ENCODE measurements around the gene SNX8. TPM values are rescaled to one million over a fixed set of nuclear protein-coding genes. Genes with fewer than 3 reads are reported as not detected.
"Not testable (repeated sequence)": the region's sequence is repeated elsewhere in the genome, so short reads cannot be mapped to it uniquely, and the experiment has no call there.

The SNX8 gene, protein sequence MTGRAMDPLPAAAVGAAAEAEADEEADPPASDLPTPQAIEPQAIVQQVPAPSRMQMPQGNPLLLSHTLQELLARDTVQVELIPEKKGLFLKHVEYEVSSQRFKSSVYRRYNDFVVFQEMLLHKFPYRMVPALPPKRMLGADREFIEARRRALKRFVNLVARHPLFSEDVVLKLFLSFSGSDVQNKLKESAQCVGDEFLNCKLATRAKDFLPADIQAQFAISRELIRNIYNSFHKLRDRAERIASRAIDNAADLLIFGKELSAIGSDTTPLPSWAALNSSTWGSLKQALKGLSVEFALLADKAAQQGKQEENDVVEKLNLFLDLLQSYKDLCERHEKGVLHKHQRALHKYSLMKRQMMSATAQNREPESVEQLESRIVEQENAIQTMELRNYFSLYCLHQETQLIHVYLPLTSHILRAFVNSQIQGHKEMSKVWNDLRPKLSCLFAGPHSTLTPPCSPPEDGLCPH
- total RNA-seq, result 5.7 TPM

DNA sequence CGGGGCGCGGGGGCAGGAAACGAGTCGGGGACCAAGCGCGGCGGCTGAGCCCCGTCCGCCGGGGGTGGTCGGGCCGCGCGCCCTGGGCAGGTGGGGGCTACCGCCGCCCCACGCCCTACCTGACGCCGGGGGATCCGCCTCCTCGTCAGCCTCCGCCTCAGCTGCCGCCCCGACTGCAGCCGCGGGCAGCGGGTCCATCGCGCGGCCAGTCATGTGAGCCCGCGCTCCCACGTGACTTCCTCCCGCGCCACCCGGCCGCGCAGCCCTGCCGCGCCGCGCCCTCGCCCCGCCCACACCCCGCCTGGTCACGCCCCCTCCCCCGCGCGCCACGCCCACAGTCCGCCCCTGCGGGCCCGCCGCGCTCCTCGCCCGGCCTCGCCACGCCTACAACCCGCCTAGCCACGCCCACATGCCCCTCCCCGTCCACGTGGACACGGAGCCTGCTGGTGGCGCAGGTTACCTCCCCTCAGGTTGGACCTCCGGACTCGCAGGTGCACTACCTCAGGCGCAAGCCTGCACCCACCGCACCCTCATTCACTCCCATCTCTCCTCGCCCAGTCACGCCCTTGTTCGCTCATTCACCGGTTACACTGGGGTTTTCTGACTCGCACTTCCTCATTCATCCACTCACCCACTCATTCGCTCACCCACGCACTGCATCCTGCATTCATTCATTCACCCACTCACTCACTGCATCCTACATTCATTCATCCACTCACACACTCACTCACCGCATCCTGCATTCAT is at the start of gene SNX8:
Gene SNX8 (minus strand): TSS at position 233 of the 747 bp plus-strand sequence. CDS start 20 bp downstream, at position 213.
- DNase-seq (ENCODE audit: low read depth in 2 of 3, low spot score in 2 of 3), result peak; percentile 83 to 94 (median 86)

DNA sequence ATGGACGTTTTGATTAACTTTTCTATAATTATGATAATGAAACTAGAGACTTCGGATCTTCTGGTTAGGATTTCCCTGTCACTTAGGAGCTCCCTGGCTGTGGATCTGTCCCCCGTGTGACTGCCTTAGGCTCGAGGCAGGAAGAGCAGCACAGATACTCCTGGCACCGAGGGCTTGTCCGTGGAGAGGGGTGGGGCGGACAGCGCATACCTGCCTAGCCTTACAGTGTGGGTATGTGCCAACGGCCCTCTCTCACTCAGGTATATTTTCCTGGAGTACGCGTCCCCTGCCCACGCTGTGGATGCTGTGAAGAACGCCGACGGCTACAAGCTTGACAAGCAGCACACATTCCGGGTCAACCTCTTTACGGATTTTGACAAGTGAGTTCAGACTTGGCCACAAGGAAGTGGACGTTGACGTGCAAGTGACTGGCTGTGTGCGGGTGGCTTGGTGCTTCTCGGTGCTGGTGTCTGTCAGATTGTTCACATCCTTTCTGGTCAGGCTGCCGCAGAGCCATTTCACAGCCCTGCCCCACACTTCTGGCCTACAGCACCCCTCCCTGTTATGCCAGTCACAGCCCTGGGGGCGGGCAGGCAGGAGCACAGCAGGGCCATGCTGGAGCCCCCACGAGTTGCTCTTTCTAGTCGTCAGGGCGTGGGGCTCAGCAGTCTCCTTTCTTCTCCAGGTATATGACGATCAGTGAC is 48.3 kb upstream of the SNX8 start:
- DNase-seq (ENCODE audit: low read depth in 2 of 3, low spot score in 2 of 3), result no peak

DNA sequence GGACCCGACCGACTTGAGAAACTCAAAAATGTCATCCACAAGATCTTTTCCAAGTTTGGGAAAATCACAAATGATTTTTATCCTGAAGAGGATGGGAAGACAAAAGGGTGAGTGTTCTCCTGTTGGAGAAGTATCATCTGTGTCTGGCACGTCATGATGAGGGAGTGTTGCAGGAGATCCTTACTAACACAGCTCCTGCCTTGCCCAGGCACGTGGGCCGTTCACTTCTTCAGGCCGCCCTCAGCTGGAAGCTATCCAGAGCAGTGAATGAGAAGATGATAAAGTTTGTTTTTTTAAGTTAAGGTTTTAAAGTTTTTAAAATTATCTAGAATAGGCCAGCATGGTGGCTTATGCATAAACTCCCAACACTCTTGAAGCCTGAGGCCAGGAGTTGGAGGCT is 46.6 kb upstream of the SNX8 start:
- DNase-seq (ENCODE audit: low read depth in 2 of 3, low spot score in 2 of 3), result no peak

DNA sequence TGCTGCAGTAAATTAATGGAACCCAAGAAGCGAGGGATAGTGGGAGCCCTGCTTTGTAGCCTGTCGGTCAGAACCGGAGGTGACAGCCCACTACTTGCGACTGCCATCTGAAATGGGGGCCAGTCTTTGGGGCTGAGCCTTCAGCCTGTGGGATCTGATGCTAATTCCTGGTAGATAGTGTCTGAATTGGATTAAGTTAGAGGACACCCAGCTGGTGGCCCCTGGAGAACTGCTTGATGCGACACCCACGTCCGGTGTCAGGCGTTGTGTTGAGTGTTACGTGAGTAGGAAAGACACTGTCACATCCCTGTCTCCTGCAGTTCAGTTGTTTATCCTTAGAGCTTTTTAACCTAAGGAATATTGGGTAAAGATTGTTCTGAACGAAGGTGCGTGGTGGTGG is 45.4 kb upstream of the SNX8 start:
- DNase-seq (ENCODE audit: low read depth in 2 of 3, low spot score in 2 of 3), result no peak

DNA sequence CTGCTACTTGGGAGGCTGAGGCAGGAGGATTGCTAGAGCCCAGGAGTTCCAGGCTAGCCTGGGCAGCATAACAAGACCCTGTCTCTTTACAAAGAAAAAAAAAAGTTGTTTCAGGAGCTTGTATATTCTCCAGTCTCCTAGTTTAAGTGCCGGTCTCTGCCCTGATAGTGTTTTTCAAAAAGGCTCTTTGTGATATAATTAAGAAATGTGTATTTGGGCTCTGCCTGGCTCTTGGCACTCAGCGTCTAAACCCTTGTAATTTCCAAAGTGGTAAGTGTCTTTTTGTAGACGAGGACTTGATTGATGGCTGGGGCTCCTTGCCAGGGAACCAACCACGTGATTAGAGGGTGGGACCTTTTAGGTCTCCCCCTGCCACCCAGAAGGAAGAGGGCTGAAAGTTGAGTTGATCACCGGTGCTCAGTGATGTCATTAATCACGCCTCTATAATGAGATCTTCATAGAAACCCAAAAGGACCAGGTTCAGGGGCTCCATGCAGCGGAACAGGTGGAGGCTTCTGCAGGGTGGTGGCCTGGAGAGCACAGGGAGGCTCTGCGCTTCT is 44.8 kb upstream of the SNX8 start:
- no peak for DNase-seq (ENCODE audit: low read depth in 2 of 3, low spot score in 2 of 3)

DNA sequence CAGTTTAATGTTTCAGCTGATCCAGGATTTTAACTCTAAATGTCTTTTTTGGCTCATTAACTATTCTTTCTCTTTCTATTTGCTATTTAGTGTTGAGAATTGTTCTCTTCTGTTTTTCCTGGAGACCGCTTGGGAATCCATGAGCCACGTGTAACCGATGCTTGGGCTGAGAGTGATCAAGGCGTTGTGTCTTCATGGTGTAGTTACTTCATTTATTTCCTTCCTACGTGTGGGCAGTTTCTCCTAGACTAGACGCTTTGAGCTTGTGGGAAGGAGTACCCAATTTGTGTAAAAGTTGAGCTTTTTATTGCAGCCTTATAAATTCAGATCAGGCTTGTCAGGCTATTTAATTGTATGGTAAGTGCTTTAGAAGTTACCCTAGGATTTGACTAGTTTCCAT is 43.3 kb upstream of the SNX8 start:
- DNase-seq (ENCODE audit: low read depth in 2 of 3, low spot score in 2 of 3), result no peak

DNA sequence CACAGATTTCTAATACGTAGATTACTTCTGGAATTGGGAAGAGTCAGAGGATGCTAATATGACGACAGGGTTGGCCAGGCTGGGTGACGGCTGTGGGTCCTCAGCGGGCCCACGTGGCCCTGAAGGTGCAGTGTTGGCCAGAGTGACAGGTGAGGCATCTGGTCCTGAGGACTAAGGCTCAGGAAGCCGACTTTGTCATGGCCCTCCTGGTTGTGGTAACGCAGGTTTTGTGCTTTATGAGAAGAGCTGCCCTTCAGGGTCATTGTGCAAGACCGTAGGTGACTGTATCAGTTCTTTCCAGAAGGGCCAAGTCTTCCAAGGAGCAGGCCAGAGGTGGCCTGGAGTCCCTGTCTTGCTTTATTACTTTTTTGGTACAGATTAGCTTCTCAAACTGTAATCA is 42.9 kb upstream of the SNX8 start:
- no peak for DNase-seq (ENCODE audit: low read depth in 2 of 3, low spot score in 2 of 3)

DNA sequence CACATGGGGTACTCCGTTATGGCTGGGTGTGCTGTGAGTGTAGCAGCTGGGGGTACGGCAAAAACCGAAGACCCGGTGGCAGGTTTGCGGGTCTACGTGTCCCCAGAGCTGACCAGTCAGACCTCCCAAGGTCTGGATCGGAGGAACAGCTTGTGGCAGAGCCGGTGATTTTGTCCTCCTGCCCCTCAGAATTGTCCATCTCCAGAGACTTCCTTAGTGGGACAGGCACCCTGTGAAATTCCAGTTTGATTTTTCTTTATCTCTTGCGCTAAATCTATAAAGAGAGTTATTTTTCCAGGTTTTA is 41.4 kb upstream of the SNX8 start:
- no peak for DNase-seq (ENCODE audit: low read depth in 2 of 3, low spot score in 2 of 3)

DNA sequence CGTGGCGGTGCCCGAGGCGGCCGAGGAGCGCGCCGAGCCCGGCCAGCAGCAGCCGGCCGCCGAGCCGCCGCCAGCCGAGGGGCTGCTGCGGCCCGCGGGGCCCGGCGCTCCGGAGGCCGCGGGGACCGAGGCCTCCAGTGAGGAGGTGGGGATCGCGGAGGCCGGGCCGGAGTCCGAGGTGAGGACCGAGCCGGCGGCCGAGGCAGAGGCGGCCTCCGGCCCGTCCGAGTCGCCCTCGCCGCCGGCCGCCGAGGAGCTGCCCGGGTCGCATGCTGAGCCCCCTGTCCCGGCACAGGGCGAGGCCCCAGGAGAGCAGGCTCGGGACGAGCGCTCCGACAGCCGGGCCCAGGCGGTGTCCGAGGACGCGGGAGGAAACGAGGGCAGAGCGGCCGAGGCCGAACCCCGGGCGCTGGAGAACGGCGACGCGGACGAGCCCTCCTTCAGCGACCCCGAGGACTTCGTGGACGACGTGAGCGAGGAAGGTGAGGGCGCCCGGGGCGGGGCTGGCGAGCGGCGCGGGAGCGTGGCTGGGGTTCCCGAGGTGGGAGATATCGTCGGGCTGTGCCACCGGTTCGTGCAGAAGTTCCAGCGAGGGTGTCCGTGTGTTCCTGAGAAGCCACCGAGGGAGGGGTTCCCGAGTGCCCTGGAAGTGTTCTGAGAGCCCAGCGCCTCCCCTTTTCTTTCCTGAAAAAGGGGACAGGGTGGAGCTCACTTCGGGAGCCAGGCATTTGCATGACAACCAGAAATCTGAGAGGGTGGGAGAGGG is 40.9 kb upstream of the SNX8 start:
- DNase-seq (ENCODE audit: low read depth in 2 of 3, low spot score in 2 of 3), result no peak

DNA sequence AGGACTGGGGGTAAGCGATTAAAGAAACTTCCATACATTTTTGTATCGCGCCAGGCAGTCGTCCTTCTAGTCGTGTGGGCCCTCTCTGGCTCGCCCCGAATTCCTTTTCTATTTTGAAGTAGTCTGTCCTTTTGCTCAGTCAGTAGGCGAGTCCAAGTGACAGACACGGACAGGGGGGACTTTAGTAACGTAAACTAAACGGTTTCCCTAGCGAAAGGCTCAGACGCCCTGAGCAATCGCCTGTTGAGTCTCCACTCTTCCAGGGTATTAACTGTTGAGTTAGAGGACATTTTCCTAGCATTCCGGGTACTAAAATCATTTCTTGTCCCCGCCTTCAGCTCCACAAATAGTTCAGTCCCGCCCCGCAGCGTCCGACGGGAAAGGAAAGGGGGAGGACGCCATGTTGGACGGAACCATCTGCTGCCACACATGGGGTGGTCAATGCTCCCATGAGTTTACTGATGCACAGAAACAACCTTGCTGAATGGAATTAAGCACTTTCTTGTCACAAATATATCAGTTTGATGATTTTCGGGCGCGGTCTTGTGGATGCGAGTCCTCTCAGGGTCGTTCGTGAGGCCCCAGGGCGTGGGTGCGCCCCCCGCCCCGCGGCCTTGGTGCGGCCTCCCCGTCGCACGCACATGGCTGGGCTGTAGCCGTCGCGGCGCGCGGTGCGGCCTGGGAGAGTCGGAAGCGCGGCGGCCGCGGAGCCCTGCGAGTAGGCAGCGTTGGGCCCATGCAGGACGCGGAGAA is 40.1 kb upstream of the SNX8 start, which contains the start of gene EIF3B:
Gene EIF3B (plus strand): TSS at position 642 of the 753 bp plus-strand sequence. CDS start 95 bp downstream, at position 737.
- peak; percentile 95 to 98 (median 97) for DNase-seq (ENCODE audit: low read depth in 2 of 3, low spot score in 2 of 3)

DNA sequence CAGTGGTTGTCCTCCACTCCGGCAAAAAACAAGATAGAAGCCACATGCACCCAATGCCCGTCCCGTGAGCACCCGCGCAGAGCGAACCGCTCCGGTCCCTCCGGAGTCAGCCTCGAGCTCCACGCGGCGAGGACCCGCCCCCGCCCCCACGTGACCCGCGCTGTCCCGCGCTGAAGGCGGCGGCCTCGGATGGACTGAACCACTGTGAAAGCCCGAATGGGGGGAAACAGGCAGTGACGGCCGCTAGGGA is 39.6 kb upstream of the SNX8 start:
- DNase-seq (ENCODE audit: low read depth in 2 of 3, low spot score in 2 of 3), result peak in 2 of 3 donors; percentile 90

DNA sequence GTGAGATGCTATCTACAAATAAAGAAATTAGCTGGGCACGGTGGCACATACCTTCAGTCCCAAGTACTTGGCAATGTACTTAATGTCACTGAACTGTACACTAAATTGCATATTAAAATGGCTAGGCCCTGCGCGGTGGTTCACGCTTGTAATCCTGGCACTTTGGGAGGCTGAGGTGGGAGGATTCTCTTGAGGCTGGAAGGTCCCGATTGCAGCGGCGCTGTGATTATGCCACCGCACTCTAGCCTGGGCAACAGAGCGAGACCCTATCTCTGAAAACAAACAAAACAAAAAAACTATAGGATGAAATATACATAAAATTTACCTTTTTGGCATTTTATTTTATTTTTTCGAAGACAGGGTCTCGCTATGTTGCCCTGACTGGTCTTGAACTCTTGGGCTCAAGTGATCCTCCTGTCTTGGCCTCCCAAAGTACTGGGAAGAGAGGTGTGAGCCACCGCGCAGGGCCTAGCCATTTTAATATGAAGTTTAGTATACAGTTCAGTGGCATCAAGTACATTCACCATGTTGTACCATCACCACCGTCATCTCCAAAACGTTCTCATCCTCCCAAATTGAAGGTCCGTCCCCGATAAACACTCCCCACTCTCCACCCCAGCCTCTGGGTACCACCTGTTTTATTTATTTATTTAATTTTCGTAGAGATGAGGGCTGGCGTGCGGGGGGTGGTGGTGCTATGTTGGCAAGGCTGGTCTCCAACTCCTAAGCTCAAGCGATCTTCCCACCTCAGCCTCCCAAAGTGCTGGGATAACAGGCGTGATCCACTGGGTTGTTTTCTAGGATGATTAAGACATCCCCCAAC is 39.1 kb upstream of the SNX8 start:
- DNase-seq (ENCODE audit: low read depth in 2 of 3, low spot score in 2 of 3), result no peak

DNA sequence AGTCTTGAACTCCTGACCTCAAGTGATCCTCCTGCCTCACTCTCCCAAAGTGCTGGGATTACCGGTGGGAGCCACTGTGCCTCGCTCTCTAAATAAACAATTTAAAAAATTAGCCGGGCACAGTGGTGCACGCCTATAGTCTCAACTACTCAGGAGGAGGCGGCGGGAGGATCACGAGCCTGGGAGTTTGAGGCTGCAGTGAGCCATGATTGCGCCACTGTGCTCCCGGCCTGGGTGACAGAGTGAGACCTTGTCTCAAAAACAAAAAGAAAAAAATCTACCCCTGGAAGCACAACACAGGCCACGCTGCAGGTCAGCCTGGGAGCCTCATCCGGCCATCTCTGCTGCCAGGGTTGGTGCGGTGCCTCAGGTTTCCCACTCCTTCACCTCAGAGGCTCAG is 36.6 kb upstream of the SNX8 start:
- DNase-seq (ENCODE audit: low read depth in 2 of 3, low spot score in 2 of 3), result no peak

DNA sequence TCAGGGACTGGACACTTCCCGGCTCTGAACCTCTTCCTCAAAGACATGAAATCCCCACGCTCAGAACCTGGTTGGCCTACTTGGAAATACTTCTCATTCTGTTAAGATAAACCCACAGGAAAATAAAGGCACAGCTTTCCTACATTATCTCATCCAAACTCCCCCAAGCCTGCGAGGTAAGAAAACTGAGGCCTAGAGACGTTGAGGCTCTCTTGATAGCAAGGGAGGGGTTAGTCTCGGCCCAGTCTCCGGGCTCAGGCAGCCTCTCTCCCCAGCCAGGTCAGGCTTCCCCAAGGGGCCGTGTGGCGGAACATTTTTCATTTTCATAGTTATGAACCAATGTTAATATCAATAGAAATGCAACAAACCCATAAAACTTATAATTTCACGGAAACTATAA is 35.8 kb upstream of the SNX8 start:
- DNase-seq (ENCODE audit: low read depth in 2 of 3, low spot score in 2 of 3), result no peak

DNA sequence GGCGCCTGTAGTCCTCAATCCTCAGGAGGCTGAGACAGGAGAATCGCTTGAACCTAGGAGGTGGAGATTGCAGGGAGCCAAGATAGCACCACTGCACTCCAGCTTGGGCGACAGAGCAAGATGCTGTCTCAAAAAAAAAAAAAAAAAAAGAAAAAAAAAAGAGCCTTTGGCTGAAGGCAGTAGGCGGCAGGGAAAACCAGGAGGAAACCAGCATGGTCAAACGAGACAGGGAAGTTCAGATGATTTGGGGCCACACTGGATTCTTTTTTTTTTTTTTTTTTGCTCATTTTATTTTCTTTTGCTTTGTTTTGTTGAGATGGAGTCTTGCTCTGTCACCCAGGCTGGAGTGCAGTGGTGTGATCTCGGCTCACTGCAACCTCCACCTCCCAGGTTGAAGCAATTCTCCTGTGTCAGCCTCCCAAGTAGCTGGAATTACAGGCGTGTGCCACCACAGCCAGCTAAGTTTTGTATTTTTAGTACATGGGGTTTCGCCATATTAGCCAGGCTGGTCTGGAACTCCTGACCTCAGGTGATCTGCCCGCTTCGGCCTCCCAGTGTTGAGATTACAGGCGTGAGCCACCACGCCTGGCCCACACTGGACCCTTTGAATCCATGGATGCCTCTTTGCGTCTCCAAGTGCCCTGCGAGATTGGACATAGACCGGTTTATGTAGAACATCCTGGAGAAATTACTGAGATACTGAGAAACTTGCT is 33.3 kb upstream of the SNX8 start:
- DNase-seq (ENCODE audit: low read depth in 2 of 3, low spot score in 2 of 3), result not testable (repeated sequence)

DNA sequence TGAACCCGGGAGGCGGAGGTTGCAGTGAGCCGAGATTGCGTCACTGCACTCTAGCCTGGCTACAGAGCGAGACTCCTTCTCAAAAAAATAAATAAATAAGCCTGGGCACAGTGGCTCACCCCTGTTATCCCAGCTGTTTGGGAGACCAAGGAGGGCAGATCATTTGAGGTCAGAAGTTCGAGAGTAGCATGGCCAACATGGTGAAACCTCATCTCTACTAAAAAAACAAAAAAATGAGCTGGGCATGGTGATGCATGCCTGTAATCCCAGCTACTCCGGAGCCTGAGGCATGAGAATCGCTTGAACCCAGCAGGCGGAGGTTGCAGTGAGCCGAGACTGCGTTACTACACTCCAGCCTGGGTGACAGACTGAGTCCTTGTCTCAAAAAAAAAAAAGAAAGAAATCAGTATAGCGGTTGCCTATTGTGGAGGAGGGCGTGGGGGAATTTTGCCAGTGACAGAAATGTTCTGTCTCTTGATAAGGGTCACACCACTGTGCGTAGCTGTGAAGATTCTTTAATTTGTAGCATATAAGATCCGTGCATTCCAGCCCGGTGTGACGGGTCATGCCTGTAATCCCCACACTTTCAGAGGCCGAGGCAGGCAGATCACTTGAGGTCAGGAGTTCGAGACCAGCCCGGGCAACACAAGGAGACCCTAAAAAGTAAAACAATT is 22.5 kb upstream of the SNX8 start:
- no peak for DNase-seq (ENCODE audit: low read depth in 2 of 3, low spot score in 2 of 3)

DNA sequence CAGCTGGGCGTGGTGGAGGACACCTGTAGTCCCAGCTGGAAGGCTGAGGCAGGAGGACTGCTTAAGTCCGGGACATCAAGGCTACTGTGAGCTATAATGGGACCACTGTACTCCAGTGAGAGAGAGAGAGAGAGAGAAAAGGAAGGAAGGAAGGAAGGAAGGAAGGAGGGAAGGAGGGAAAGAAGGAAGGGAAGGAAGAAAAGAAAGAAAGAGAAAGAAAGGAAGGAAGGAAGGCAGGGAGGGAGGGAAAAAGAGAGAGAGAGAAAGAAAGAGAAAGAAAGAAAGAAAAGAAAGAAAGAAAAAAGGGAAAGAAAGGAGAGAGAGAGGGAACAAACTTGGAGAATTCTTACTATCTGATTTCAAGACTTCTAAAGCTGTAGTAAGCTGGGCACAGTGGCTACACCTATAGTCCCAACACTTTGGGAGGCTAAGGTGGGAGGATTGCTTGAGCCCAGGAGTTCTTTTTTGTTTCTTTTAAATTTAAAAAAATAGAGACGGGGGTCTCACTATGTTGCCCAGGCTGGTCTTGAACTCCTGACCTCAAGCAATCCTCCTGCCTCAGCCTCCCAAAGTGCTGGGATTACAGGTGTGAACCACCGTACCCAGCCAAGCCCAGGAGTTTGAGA is 18.5 kb upstream of the SNX8 start:
- not testable (repeated sequence) for DNase-seq (ENCODE audit: low read depth in 2 of 3, low spot score in 2 of 3)
